Smooth muscle cell (in vitro differentiated cells): ENCODE data around the gene HELT. TPM values are rescaled to one million over a fixed set of nuclear protein-coding genes. Genes with fewer than 3 reads are reported as not detected.

Source experiments
- DNase-seq: peaks from one replicate; lab custom pipeline; 2025; ENCODE audit not compliant: unreplicated experiment; lab: John Stamatoyannopoulos, UW
- H2AFZ ChIP-seq: fragments of 200-600 bp; sonication (generic); 2 replicates; pipeline ENCODE4 v1.6.0; 2016; ENCODE audit warnings: antibody characterized with exemption, low read depth, mild to moderate bottlenecking
- H3F3A ChIP-seq: fragments of 200-600 bp; sonication (generic); 2 replicates; pipeline ENCODE4 v1.6.0; 2017; ENCODE audit warnings: antibody characterized with exemption, low read depth
- H3K27ac ChIP-seq: fragments of 200-600 bp; sonication (generic); 2 replicates; pipeline ENCODE4 v1.5.1; 2016; ENCODE audit warnings: low read depth, mild to moderate bottlenecking
- H3K27me3 ChIP-seq: fragments of 200-600 bp; sonication (generic); 2 replicates; pipeline ENCODE4 v1.6.1; 2016; ENCODE audit warnings: low read depth, mild to moderate bottlenecking
- H3K36me3 ChIP-seq: fragments of 200-600 bp; sonication (generic); 2 replicates; pipeline ENCODE4 v1.5.1; 2016; ENCODE audit warnings: low read depth
- H3K4me1 ChIP-seq: fragments of 200-600 bp; sonication (generic); 2 replicates; pipeline ENCODE4 v1.5.1; 2016; ENCODE audit warnings: low read depth
- H3K4me2 ChIP-seq: fragments of 200-600 bp; sonication (generic); 2 replicates; pipeline ENCODE4 v1.6.0; 2016; ENCODE audit warnings: mild to moderate bottlenecking
- H3K4me3 ChIP-seq: fragments of 200-600 bp; sonication (generic); 2 replicates; pipeline ENCODE4 v1.5.1; 2016; ENCODE audit warnings: mild to moderate bottlenecking
- H3K79me2 ChIP-seq: fragments of 200-600 bp; sonication (generic); 2 replicates; pipeline ENCODE4 v1.6.0; 2016; ENCODE audit warnings: low read depth, mild to moderate bottlenecking
- H3K9ac ChIP-seq: fragments of 200-600 bp; sonication (generic); 2 replicates; pipeline ENCODE4 v1.6.0; 2016; ENCODE audit warnings: low read depth
- H3K9me3 ChIP-seq: fragments of 200-600 bp; sonication (generic); replicated peaks from 2 replicates; pipeline ENCODE4 v1.5.1; 2016; ENCODE audit warnings: low read depth
- H4K20me1 ChIP-seq: fragments of 200-600 bp; sonication (generic); 2 replicates; pipeline ENCODE4 v1.6.0; 2016; ENCODE audit warnings: low read depth
- WGBS: methylation state at CpG from one replicate; pipeline ENCODE4 v1.1.7; 2016; ENCODE audit warnings: low lambda C conversion rate; 5-methylcytosine and 5-hydroxymethylcytosine counted together
- polyA plus RNA-seq: library from polyadenylated mRNA; unstranded; fragments of >200 nt; fragmentation: Nextera tagmentation; extraction: Ambion mirVana; gene quantifications from 2 replicates; pipeline ENCODE4 v1.2.1, GENCODE V29; 2016
- total RNA-seq: library from RNA; depleted of rRNA; stranded (reverse); fragments of >200 nt; gene quantifications from 2 replicates; pipeline ENCODE4 v1.2.3, GENCODE V29; 2014
- TF ChIP-seq, protein P1 (sequence below): fragments of 200-600 bp; sonication (generic); IDR thresholded peaks from 2 replicates; pipeline ENCODE4 v1.5.1; 2017; ENCODE audit warnings: borderline replicate concordance, mild to moderate bottlenecking, antibody characterized with exemption; ENCODE audit not compliant: insufficient read depth, poor library complexity, severe bottlenecking

HELT gene
- total and polyA plus RNA-seq, 2 experiments from 2014 or later = not detected

DNA sequence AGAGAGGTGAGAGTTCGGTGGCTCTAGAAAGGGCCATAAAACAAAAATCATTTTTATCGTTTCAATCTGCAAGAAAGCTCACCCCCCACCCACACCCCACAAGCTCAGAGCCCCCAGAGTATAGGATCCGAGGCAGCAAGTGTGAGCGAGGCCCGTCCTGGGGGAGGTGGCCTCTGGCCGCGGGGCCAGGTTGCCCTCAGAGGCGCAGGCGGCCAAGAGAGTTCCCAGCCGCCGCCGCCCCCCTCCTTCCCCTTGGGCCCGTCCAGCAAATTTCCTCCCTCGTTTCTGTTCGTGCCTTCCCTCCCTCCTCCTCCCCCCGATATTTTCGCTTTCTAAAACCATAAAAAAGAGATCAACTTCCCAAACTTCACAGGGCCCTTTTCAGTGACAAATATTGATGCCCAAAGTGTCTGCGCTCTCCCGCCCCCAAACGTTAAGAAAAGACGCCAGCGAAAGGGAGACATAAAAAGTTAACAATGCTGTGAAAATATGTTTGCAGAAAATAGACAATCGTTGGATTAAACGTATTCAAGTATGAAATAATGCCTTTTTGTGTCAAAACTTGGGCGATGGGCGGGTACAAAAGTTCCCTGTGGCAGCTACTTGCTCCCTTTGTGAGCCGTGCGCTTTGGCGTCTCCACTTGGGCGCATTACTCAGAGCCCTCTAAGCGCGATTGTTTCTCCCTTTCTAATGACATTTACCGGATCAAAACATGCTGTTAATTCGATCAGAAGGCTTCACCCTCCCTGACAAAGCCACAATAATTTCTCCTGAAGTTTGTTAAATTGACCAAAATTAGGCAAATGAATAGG, 1.1 kb upstream of the HELT start:
- no peaks in the 10 kb centered on the region for H4K20me1 ChIP-seq

DNA sequence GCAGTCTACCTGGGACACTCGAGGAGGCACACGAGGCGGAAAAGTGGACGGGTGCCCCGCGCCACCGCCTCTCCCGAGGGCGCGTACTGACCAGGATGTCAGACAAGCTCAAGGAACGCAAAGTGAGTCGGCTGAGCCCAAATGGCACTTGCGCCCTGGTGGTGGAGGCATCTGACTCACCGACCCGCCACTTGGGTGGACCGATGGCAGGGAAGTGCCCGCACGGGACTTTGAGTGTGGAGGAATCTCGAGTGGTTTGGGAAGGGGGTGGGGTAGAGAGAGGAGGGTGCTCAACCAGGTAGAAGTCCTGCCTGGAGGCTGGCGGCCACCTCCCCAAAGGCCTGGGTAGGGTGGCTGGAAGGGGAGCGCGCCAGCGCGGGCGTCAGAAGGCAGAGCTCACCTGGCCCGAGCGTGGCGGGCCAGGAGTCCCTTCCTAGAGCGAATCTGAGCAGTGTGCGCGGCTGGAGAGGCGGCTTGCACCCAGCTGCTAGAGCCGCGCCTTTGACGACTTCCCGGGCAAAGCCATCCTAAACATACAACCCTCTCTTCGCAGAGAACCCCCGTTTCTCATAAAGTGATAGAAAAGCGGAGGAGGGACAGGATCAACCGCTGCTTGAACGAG, 655 bp downstream of the HELT start:
- H3K4me3 ChIP-seq = no peak overlapping the region
- H3K36me3 ChIP-seq = no peaks in the 10 kb centered on the region
- WGBS = 3% methylated on average over 41 of the region's 41 CpGs
- no peaks in the 10 kb centered on the region for H3K79me2 ChIP-seq
- DNase-seq = no peak
- H3K9ac ChIP-seq = no peak overlapping the region
- no peak overlapping the region for H2AFZ ChIP-seq
- no peaks in the 10 kb centered on the region for H3K9me3 ChIP-seq
- no peak overlapping the region for H3K27ac ChIP-seq
- TF ChIP-seq, protein P1, sequence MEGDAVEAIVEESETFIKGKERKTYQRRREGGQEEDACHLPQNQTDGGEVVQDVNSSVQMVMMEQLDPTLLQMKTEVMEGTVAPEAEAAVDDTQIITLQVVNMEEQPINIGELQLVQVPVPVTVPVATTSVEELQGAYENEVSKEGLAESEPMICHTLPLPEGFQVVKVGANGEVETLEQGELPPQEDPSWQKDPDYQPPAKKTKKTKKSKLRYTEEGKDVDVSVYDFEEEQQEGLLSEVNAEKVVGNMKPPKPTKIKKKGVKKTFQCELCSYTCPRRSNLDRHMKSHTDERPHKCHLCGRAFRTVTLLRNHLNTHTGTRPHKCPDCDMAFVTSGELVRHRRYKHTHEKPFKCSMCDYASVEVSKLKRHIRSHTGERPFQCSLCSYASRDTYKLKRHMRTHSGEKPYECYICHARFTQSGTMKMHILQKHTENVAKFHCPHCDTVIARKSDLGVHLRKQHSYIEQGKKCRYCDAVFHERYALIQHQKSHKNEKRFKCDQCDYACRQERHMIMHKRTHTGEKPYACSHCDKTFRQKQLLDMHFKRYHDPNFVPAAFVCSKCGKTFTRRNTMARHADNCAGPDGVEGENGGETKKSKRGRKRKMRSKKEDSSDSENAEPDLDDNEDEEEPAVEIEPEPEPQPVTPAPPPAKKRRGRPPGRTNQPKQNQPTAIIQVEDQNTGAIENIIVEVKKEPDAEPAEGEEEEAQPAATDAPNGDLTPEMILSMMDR = no peak
- H4K20me1 ChIP-seq = no peaks in the 10 kb centered on the region
- H3K4me2 ChIP-seq = no peak overlapping the region
- H3F3A ChIP-seq = no peaks in the 10 kb centered on the region
- H3K4me1 ChIP-seq = peaks cover 47% of the 10 kb centered on the region
- H3K27me3 ChIP-seq = peaks cover 100% of the 10 kb centered on the region

More for the DNA sequence above, 1.1 kb upstream of the HELT start:
- Histone ChIP-seq H2AFZ (no peak overlapping the region), H3K4me3 (no peak overlapping the region), H3K27me3 (peaks cover 100% of the 10 kb centered on the region), H3F3A (no peaks in the 10 kb centered on the region), H3K4me1 (peaks cover 39% of the 10 kb centered on the region), H3K4me2 (no peak overlapping the region), H3K36me3 (no peaks in the 10 kb centered on the region), H3K79me2 (no peaks in the 10 kb centered on the region), H3K27ac (no peak overlapping the region), H3K9ac (no peak overlapping the region), H3K9me3 (no peaks in the 10 kb centered on the region)
- DNase-seq = no peak
- WGBS = 2% methylated on average over 34 of the region's 34 CpGs
- TF ChIP-seq, protein P1 = no peak

DNA sequence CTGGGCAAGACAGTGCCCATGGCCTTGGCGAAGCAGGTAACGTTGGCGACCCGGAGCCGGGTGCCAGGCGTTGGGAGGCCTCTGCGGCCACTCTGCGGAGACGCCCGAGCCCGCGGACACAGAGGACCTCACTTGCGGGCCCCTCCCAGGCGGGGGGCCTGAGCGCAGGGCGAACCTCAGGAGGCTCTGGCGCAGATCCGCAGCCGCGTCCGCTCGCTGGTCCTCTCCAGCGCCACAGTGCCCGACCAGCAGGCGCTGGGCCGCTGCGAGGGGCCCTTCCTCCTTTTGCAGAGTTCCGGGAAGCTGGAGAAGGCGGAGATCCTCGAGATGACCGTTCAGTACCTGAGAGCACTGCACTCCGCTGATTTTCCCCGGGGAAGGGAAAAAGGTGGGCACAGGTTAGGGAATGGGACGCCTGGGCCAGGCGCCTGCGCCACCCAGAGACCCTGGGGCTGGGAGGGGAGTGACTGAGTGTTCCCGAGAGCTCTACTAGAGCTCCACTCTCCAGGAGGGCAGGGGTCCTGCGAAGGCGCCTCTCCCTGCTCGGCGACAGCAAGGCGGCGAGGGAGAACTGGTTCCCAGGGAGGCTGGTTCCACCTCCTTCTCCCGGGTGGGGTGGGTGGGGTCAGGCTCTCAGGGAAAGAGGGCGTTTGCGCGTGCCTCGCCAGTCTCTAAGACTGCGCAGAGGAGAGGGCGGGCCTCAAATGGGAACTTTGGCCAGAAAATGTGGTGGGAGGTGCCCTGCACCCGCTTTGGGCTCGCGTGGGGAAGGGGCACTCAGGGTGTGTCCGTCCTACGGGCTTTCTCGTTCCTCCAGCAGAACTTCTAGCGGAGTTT, 1.4 kb downstream of the HELT start:
- no peak overlapping the region for H3K4me3 ChIP-seq
- WGBS = 4% methylated on average over 52 of the region's 57 CpGs
- TF ChIP-seq, protein P1 = no peak
- H3K27me3 ChIP-seq = peaks cover 100% of the 10 kb centered on the region
- H2AFZ ChIP-seq = no peak overlapping the region
- no peak overlapping the region for H3K4me2 ChIP-seq
- no peaks in the 10 kb centered on the region for H4K20me1 ChIP-seq
- H3K9me3 ChIP-seq = no peaks in the 10 kb centered on the region
- no peak for DNase-seq
- H3K4me1 ChIP-seq = peaks cover 47% of the 10 kb centered on the region
- no peak overlapping the region for H3K27ac ChIP-seq
- H3K9ac ChIP-seq = no peak overlapping the region
- H3F3A ChIP-seq = no peaks in the 10 kb centered on the region
- H3K79me2 ChIP-seq = no peaks in the 10 kb centered on the region
- H3K36me3 ChIP-seq = no peaks in the 10 kb centered on the region
